Parathyroid adenoma (tissue), 2 donors: ENCODE measurements around the gene CLN3.

Source experiments
- H2AFZ ChIP-seq: fragments of 300-600 bp; sonication (generic); one replicate; pipeline ENCODE4 v1.7.0; 2017; ENCODE audit warnings: antibody characterized with exemption, mild to moderate bottlenecking
- H3K27ac ChIP-seq: fragments of 300-600 bp; sonication (generic); one replicate; pipeline ENCODE4 v1.7.0; 2017
- H3K27me3 ChIP-seq: fragments of 300-600 bp; sonication (generic); one replicate; pipeline ENCODE4 v1.7.0; 2017; ENCODE audit warnings: low read length; ENCODE audit not compliant: control insufficient read depth, insufficient read depth
- H3K36me3 ChIP-seq: fragments of 300-600 bp; sonication (generic); one replicate; pipeline ENCODE4 v1.7.0; 2017; ENCODE audit warnings: low read length; ENCODE audit not compliant: control insufficient read depth, insufficient read depth
- H3K4me1 ChIP-seq: fragments of 300-600 bp; sonication (generic); one replicate; pipeline ENCODE4 v1.7.0; 2017; ENCODE audit warnings: control low read depth
- H3K4me2 ChIP-seq: fragments of 300-600 bp; sonication (generic); one replicate; pipeline ENCODE4 v1.7.0; 2017; ENCODE audit warnings: low read length
- H3K4me3 ChIP-seq: fragments of 300-600 bp; sonication (generic); one replicate; pipeline ENCODE4 v1.7.0; 2017; ENCODE audit warnings: low read depth, low read length
- H3K79me2 ChIP-seq: fragments of 300-600 bp; sonication (generic); one replicate; pipeline ENCODE4 v1.7.0; 2017; ENCODE audit warnings: control low read depth
- H3K9ac ChIP-seq: fragments of 300-600 bp; sonication (generic); one replicate; pipeline ENCODE4 v1.7.0; 2017; ENCODE audit warnings: mild to moderate bottlenecking
- H3K9me3 ChIP-seq: fragments of 300-600 bp; sonication (generic); one replicate; pipeline ENCODE4 v1.7.0; 2017; ENCODE audit warnings: low read length; ENCODE audit not compliant: control insufficient read depth
- TF ChIP-seq, protein P1 (sequence below): fragments of 300-600 bp; sonication (generic); IDR thresholded peaks from one replicate; pipeline ENCODE4 v1.7.0; 2017; ENCODE audit warnings: antibody characterized with exemption, mild to moderate bottlenecking
- donor health status: primary hyperparathyroidism.

The CLN3 gene

GRCh38 chr16:28496844-28497243 lies 5.0 kb upstream of the CLN3 start:
- H3K4me3 ChIP-seq = no peak overlapping the region
- no peak overlapping the region for H2AFZ ChIP-seq
- no peaks in the 10 kb centered on the region for H3K4me1 ChIP-seq
- H3K36me3 ChIP-seq = no peaks in the 10 kb centered on the region
- H3K27me3 ChIP-seq = no peaks in the 10 kb centered on the region
- no peaks in the 10 kb centered on the region for H3K9me3 ChIP-seq
- TF ChIP-seq, protein P1, sequence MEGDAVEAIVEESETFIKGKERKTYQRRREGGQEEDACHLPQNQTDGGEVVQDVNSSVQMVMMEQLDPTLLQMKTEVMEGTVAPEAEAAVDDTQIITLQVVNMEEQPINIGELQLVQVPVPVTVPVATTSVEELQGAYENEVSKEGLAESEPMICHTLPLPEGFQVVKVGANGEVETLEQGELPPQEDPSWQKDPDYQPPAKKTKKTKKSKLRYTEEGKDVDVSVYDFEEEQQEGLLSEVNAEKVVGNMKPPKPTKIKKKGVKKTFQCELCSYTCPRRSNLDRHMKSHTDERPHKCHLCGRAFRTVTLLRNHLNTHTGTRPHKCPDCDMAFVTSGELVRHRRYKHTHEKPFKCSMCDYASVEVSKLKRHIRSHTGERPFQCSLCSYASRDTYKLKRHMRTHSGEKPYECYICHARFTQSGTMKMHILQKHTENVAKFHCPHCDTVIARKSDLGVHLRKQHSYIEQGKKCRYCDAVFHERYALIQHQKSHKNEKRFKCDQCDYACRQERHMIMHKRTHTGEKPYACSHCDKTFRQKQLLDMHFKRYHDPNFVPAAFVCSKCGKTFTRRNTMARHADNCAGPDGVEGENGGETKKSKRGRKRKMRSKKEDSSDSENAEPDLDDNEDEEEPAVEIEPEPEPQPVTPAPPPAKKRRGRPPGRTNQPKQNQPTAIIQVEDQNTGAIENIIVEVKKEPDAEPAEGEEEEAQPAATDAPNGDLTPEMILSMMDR = no peak
- no peak overlapping the region for H3K9ac ChIP-seq
- no peak overlapping the region for H3K27ac ChIP-seq
- no peaks in the 10 kb centered on the region for H3K79me2 ChIP-seq
- H3K4me2 ChIP-seq = no peak overlapping the region

DNA sequence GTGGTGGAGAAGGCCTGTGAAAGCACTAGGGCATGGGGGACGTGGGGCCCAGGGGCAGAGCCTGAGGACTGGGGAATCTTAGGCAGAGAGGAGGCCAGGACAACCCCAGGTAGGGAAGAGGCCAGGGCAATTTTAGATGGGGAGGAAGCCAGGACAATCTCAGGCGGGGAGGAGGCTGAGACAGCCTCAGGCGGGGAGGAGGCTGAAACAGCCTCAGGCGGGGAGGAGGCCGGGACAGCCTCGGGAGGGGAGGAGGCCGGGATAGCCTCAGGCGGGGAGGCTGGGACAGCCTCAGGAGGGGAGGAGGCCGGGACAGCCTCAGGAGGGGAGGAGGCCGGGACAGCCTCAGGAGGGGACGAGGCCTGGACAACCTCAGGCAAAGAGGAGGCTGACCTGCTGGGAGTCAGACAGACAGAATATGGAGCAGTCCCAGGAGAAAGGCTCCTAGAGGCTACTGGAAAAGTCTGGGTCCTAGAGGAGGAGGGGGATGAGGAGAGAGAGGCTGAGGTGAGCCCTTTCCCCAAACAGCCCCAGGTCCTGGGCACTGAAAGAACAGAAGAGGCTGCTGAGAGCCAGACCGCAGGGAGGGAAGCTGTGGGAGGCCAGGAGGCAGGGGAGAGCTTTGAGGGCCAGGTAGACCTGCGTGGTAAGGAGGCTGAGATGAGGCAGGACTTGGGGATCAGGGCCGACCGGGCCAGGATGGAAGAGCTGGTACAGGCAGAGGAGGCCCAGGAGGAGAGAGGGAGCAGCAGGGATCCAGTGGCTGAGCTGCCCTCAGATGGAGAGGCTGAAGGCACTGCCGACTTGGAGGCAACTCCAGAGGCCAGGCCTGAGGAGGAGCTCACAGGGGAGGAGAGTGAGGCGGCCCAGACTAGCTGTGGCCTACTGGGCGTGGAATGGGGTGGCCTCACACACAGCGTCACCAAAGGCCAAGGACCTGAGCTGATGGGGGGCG lies 4.2 kb upstream of the CLN3 start:
- Histone ChIP-seq H3K79me2 (no peaks in the 10 kb centered on the region), H3K27ac (no peak overlapping the region), H3K9ac (no peak overlapping the region), H3K36me3 (no peaks in the 10 kb centered on the region), H3K4me1 (no peaks in the 10 kb centered on the region), H3K27me3 (no peaks in the 10 kb centered on the region), H3K9me3 (no peaks in the 10 kb centered on the region), H3K4me3 (no peak overlapping the region), H3K4me2 (no peak overlapping the region), H2AFZ (no peak overlapping the region)
- TF ChIP-seq, protein P1 = no peak

GRCh38 chr16:28495098-28495793 lies 3.4 kb upstream of the CLN3 start:
- Histone ChIP-seq H3K9ac (no peak overlapping the region), H3K4me1 (no peaks in the 10 kb centered on the region), H2AFZ (no peak overlapping the region), H3K4me2 (no peak overlapping the region), H3K4me3 (no peak overlapping the region), H3K27me3 (no peaks in the 10 kb centered on the region), H3K27ac (no peak overlapping the region), H3K36me3 (no peaks in the 10 kb centered on the region), H3K79me2 (no peaks in the 10 kb centered on the region), H3K9me3 (no peaks in the 10 kb centered on the region)
- TF ChIP-seq, protein P1 = no peak

DNA sequence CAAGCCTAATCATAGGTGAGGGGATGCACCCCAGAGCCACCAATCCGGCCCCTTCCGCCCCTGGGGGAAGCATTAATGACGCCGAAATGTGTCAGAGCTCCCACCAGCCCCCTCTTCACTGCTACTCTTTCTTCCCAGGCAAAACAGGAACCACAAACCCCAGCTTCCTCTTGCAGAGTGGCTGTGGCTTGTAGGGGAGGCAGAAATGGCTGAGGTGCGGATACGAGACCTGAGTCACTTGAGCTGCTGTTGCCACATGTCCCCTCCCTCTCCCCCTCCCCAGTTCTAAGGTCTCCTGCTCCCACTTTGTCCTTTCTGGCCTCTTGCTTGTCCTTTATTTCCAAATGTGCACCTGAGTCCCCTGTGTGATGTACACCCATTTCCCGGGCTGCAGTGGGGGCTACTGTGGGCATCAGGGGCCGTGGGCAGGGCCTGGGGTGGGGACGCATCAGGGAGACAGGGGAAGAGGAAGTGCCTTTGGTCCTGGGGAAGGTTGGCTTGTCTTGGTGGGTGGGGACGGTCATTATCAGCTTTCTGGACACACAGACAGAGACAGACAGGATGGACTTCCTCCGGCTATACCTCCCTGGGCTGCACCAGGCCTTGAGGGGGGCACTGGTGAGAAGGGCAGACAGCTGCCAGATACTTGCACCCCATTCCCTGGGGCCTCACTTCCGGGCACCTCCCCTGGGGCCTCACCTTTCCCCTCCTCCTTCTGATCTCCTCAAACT lies 2.4 kb upstream of the CLN3 start, which contains the start of gene APOBR:
APOBR (plus strand) TSS at position 523 of the 731 bp plus-strand sequence; CDS start at position 562, 39 bp downstream.
- Histone ChIP-seq H3K36me3 (no peaks in the 10 kb centered on the region), H3K27me3 (no peaks in the 10 kb centered on the region), H3K79me2 (no peaks in the 10 kb centered on the region), H2AFZ (no peak within 1 kb of the TSS), H3K9me3 (no peaks in the 10 kb centered on the region), H3K4me1 (no peaks in the 10 kb centered on the region), H3K9ac (no peak within 1 kb of the TSS), H3K4me3 (no peak within 1 kb of the TSS), H3K27ac (no peak within 1 kb of the TSS), H3K4me2 (no peak within 1 kb of the TSS)
- TF ChIP-seq, protein P1 = no peak
